Colonic mucosa (tissue), 4 donors: ENCODE results near the gene PPP2R3B. TPM values are rescaled to one million over a fixed set of nuclear protein-coding genes. Genes with fewer than 3 reads are reported as not detected.
"Not testable (repeated sequence)": the region's sequence is repeated elsewhere in the genome, so short reads cannot be mapped to it uniquely, and the experiment has no call there.

Experiments used
- DNase-seq: peaks from one replicate; pipeline ENCODE4 v3.0.0-alpha.2; 2020
- H3K27ac ChIP-seq: fragments of 200-600 bp; one replicate; pipeline ENCODE4 v1.8.0; 2021
- H3K27me3 ChIP-seq: fragments of 200-600 bp; one replicate; pipeline ENCODE4 v1.8.0; 2021
- H3K36me3 ChIP-seq: fragments of 200-600 bp; one replicate; pipeline ENCODE4 v1.8.0; 2021
- H3K4me1 ChIP-seq: fragments of 200-600 bp; one replicate; pipeline ENCODE4 v1.8.0; 2021; ENCODE audit warnings: mild to moderate bottlenecking
- H3K4me3 ChIP-seq: fragments of 200-600 bp; one replicate; pipeline ENCODE4 v1.8.0; 2021
- H3K9ac ChIP-seq, 2 donors: one replicate each; pipeline ENCODE4 v1.7.0; 2013; ENCODE audit warnings: control low read depth in 2 of 2, low read depth in 2 of 2, low read length in 2 of 2
- H3K9me3 ChIP-seq: fragments of 200-600 bp; one replicate; pipeline ENCODE4 v1.8.0; 2021
- intact Hi-C: fragments of 100-400 bp; cut with DNase I; formaldehyde crosslinking; loops from one replicate; pipeline ENCODE4 v1.14.1; 2022
- total RNA-seq, 2 donors: library from RNA; stranded (reverse); fragmentation: NEBNext Ultra II Directional in 1 of 2; extraction: Animal tissue kit (Norgen Biotek cat#: 25700) in 1 of 2; gene quantifications; one replicate each; pipeline ENCODE4 v1.2.1, GENCODE V29; 2021
- TF ChIP-seq, protein P1 (sequence below): fragments of 200-600 bp; IDR thresholded peaks from one replicate; pipeline ENCODE4 v1.8.0; 2022; ENCODE audit warnings: antibody characterized with exemption, mild to moderate bottlenecking
- donor health status: healthy.
- donor health status: DM: no; HTN: no; CAD: no.
- donor health status: DM: no; HTN: no; CAD: no.

PPP2R3B gene
- total RNA-seq, 2 donors from 2014 or later: 8.7 to 22.9 TPM

GRCh38 chrX:310621-311155 is 76.0 kb downstream of the PPP2R3B start:
- Histone ChIP-seq H3K9me3 (no peaks in the 10 kb centered on the region), H3K27me3 (no peaks in the 10 kb centered on the region), H3K9ac (no peak overlapping the region), H3K27ac (no peak overlapping the region), H3K4me1 (no peaks in the 10 kb centered on the region), H3K4me3 (no peak overlapping the region), H3K36me3 (peaks cover 9% of the 10 kb centered on the region)
- TF ChIP-seq, protein P1, sequence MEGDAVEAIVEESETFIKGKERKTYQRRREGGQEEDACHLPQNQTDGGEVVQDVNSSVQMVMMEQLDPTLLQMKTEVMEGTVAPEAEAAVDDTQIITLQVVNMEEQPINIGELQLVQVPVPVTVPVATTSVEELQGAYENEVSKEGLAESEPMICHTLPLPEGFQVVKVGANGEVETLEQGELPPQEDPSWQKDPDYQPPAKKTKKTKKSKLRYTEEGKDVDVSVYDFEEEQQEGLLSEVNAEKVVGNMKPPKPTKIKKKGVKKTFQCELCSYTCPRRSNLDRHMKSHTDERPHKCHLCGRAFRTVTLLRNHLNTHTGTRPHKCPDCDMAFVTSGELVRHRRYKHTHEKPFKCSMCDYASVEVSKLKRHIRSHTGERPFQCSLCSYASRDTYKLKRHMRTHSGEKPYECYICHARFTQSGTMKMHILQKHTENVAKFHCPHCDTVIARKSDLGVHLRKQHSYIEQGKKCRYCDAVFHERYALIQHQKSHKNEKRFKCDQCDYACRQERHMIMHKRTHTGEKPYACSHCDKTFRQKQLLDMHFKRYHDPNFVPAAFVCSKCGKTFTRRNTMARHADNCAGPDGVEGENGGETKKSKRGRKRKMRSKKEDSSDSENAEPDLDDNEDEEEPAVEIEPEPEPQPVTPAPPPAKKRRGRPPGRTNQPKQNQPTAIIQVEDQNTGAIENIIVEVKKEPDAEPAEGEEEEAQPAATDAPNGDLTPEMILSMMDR: no peak
- DNase-seq: no peak
- intact Hi-C loops: no loop called here

- no peak overlapping the region for H3K27ac ChIP-seq
- H3K27me3 ChIP-seq: no peaks in the 10 kb centered on the region
- peaks cover 4% of the 10 kb centered on the region for H3K36me3 ChIP-seq
- DNase-seq: no peak
- no peaks in the 10 kb centered on the region for H3K9me3 ChIP-seq
- TF ChIP-seq, protein P1: no peak
- H3K9ac ChIP-seq: no peak overlapping the region
- H3K4me3 ChIP-seq: no peak overlapping the region
- H3K4me1 ChIP-seq: no peaks in the 10 kb centered on the region
- intact Hi-C loops: no loop called here
Measured at GRCh38 chrX:308821-309520, 77.7 kb downstream of the PPP2R3B start.

- H3K4me3 ChIP-seq: no peak overlapping the region
- no peak for DNase-seq
- no peak overlapping the region for H3K9ac ChIP-seq
- no peaks in the 10 kb centered on the region for H3K4me1 ChIP-seq
- no peak overlapping the region for H3K27ac ChIP-seq
- peaks cover 4% of the 10 kb centered on the region for H3K36me3 ChIP-seq
- intact Hi-C loops: no loop called here
- TF ChIP-seq, protein P1: no peak
- H3K9me3 ChIP-seq: no peaks in the 10 kb centered on the region
- H3K27me3 ChIP-seq: no peaks in the 10 kb centered on the region
Measured at GRCh38 chrX:307261-308111, 79.2 kb downstream of the PPP2R3B start.

DNA sequence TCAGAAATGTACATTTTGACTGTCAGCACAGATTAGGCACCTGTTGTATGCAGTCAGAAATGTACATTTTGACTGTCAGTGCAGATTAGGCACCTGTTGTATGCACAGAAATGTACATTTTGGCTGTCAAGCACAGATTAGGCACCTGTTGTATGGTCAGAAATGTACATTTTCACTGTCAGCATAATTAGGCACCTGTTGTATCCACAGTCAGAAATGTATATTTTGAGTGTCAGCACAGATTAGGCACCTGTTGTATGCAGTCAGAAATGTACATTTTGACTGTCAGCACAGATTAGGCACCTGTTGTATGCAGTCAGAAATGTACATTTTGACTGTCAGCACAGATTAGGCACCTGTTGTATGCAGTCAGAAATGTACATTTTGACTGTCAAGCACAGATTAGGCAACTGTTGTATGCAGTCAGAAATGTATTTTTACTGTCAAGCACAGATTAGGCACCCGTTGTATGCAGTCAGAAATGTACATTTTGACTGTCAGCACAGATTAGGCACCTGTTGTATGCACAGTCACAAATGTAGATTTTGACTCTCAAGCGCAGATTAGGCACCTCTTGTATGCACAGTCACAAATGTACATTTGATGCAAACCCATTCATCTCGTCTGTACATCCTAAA is 80.0 kb downstream of the PPP2R3B start:
- H3K4me3 ChIP-seq, H3K9me3 ChIP-seq, H3K27ac ChIP-seq, H3K27me3 ChIP-seq, H3K9ac ChIP-seq, H3K4me1 ChIP-seq, H3K36me3 ChIP-seq, DNase-seq, intact Hi-C loops: not testable (repeated sequence)

DNA sequence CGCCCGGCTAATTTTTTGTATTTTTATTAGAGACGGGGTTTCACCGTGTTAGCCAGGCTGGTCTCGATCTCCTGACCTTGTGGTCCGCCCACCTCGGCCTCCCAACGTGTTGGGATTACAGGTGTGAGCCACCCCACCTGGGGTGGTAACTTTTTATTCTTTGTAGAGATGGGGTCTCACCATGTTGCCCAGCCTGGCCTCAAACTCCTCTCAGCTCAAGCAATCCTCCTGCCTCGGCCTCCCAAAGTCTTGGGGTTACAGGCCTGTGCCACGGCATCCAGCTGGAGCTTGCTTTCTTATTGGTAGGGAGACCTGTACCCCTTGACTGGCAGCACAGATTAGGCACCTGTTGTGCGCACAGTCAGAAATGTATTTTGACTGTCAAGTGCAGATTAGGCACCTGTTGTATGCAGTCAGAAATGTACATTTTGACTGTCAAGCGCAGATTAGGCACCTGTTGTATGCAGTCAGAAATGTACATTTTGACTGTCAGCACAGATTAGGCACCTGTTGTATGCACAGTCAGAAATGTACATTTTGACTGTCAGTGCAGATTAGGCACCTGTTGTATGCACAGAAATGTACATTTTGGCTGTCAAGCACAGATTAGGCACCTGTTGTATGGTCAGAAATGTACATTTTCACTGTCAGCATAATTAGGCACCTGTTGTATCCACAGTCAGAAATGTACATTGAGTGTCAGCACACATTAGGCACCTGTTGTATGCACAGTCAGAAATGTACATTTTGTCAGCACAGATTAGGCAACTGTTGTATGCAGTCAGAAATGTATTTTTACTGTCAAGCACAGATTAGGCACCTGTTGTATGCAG is 80.7 kb downstream of the PPP2R3B start:
- H3K4me3 ChIP-seq, H3K4me1 ChIP-seq, H3K9ac ChIP-seq, H3K27me3 ChIP-seq, DNase-seq, H3K27ac ChIP-seq, intact Hi-C loops, H3K9me3 ChIP-seq, H3K36me3 ChIP-seq: not testable (repeated sequence)

DNA sequence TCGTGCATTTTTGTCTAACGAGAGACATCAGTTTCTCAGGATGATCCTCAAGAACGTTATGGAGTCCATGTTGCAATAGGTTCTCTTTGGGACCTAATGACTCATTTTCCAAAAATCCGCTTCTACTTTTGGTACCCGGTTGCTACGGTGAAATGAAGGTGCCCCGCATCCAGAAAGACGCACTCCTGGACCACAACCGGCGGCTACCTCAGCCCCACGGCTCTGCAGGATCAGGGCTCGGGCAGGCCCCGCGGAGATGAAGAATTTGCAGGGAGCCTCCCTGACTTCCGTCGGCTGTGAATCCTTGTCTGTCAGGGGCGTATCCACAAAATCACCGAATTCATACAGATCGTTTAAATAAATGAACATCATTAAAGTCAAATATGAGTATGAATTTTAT is 83.7 kb downstream of the PPP2R3B start:
- Histone ChIP-seq H3K4me1 (no peaks in the 10 kb centered on the region), H3K4me3 (no peak overlapping the region), H3K9ac (no peak overlapping the region), H3K27me3 (no peaks in the 10 kb centered on the region), H3K36me3 (peaks cover 4% of the 10 kb centered on the region), H3K9me3 (no peaks in the 10 kb centered on the region), H3K27ac (no peak overlapping the region)
- intact Hi-C loops: no loop called here
- no peak for DNase-seq
- TF ChIP-seq, protein P1: no peak
